HEK293 (cell line): Measurements from ENCODE around the gene EXD3.
A peak's percentile ranks its signal among the peaks of the same experiment; 100 is the strongest.

Source experiments
- ATF2 ChIP-seq: fragments of 450-650 bp; formaldehyde crosslinking; IDR thresholded peaks from 2 replicates; pipeline ENCODE4 v1.5.1; 2016; ENCODE audit warnings: missing biosample characterization, missing genetic modification characterization, low read depth
- BCL11B ChIP-seq: fragments of 450-650 bp; formaldehyde crosslinking; IDR thresholded peaks from 2 replicates; pipeline ENCODE4 v1.5.1; 2016; ENCODE audit warnings: low read depth, missing biosample characterization, missing genetic modification characterization
- GLI2 ChIP-seq: fragments of 450-650 bp; formaldehyde crosslinking; IDR thresholded peaks from 2 replicates; pipeline ENCODE4; 2017; ENCODE audit warnings: missing biosample characterization, missing genetic modification characterization, low read depth, borderline replicate concordance
- GLIS2 ChIP-seq: fragments of 450-650 bp; formaldehyde crosslinking; IDR thresholded peaks from 2 replicates; pipeline ENCODE4 v1.5.1; 2016; ENCODE audit warnings: missing biosample characterization, missing genetic modification characterization
- HIC1 ChIP-seq: fragments of 450-650 bp; formaldehyde crosslinking; IDR thresholded peaks from 2 replicates; pipeline ENCODE4 v1.5.1; 2016; ENCODE audit warnings: missing biosample characterization, missing genetic modification characterization
- KLF9 ChIP-seq: fragments of 450-650 bp; formaldehyde crosslinking; IDR thresholded peaks from 2 replicates; pipeline ENCODE4 v1.5.1; 2016; ENCODE audit warnings: missing biosample characterization, missing genetic modification characterization, low read depth
- OSR2 ChIP-seq: fragments of 450-650 bp; formaldehyde crosslinking; IDR thresholded peaks from 2 replicates; pipeline ENCODE4 v1.5.1; 2016; ENCODE audit warnings: missing biosample characterization, missing genetic modification characterization
- OVOL3 ChIP-seq: fragments of 450-650 bp; formaldehyde crosslinking; IDR thresholded peaks from 2 replicates; pipeline ENCODE4 v1.5.1; 2016; ENCODE audit warnings: missing biosample characterization, missing genetic modification characterization
- SP7 ChIP-seq: fragments of 450-650 bp; formaldehyde crosslinking; IDR thresholded peaks from 2 replicates; pipeline ENCODE4 v1.5.1; 2016; ENCODE audit warnings: missing biosample characterization, missing genetic modification characterization
- ZBTB20 ChIP-seq: fragments of 450-650 bp; formaldehyde crosslinking; IDR thresholded peaks from 2 replicates; pipeline ENCODE4 v1.5.1; 2016; ENCODE audit warnings: missing biosample characterization, missing genetic modification characterization
- ZFP3 ChIP-seq: fragments of 450-650 bp; formaldehyde crosslinking; IDR thresholded peaks from 2 replicates; pipeline ENCODE4 v1.5.1; 2016; ENCODE audit warnings: low read depth, missing biosample characterization, missing genetic modification characterization
- ZIC2 ChIP-seq: fragments of 450-650 bp; formaldehyde crosslinking; IDR thresholded peaks from 2 replicates; pipeline ENCODE4 v1.5.1; 2016; ENCODE audit warnings: missing biosample characterization, missing genetic modification characterization
- ZNF23 ChIP-seq: fragments of 450-650 bp; formaldehyde crosslinking; IDR thresholded peaks from 2 replicates; pipeline ENCODE4 v1.5.1; 2016; ENCODE audit warnings: missing biosample characterization, missing genetic modification characterization, borderline replicate concordance
- ZNF341 ChIP-seq: fragments of 450-650 bp; formaldehyde crosslinking; IDR thresholded peaks from 2 replicates; pipeline ENCODE4; 2016; ENCODE audit warnings: low read depth, missing biosample characterization, missing genetic modification characterization
- ZNF354C ChIP-seq: fragments of 450-650 bp; formaldehyde crosslinking; IDR thresholded peaks from 2 replicates; pipeline ENCODE4 v1.5.1; 2016; ENCODE audit warnings: missing biosample characterization, missing genetic modification characterization, low read depth, borderline replicate concordance
- ZNF473 ChIP-seq: fragments of 450-650 bp; formaldehyde crosslinking; IDR thresholded peaks from 2 replicates; pipeline ENCODE4 v1.5.1; 2017; ENCODE audit warnings: missing biosample characterization, missing genetic modification characterization
- ZNF530 ChIP-seq: fragments of 450-650 bp; formaldehyde crosslinking; IDR thresholded peaks from 2 replicates; pipeline ENCODE4 v1.5.1; 2016; ENCODE audit warnings: low read depth, missing biosample characterization, missing genetic modification characterization
- ZNF555 ChIP-seq: fragments of 450-650 bp; formaldehyde crosslinking; conservative IDR thresholded peaks from 2 replicates; pipeline ENCODE4 v1.5.1; 2017; ENCODE audit warnings: missing biosample characterization, mild to moderate bottlenecking, missing genetic modification characterization, inconsistent platforms
- ZNF654 ChIP-seq: fragments of 450-650 bp; formaldehyde crosslinking; IDR thresholded peaks from 2 replicates; pipeline ENCODE4 v1.5.1; 2016; ENCODE audit warnings: low read depth, missing biosample characterization, missing genetic modification characterization
- ZNF677 ChIP-seq: fragments of 450-650 bp; IDR thresholded peaks from 2 replicates; pipeline ENCODE4 v1.5.0; 2018; ENCODE audit warnings: missing biosample characterization, mild to moderate bottlenecking, missing genetic modification characterization, moderate library complexity
- ZNF768 ChIP-seq: fragments of 450-650 bp; formaldehyde crosslinking; IDR thresholded peaks from 2 replicates; pipeline ENCODE4 v1.5.1; 2018; ENCODE audit warnings: missing biosample characterization, mild to moderate bottlenecking, missing genetic modification characterization
- ZSCAN23 ChIP-seq: fragments of 450-650 bp; formaldehyde crosslinking; IDR thresholded peaks from 2 replicates; pipeline ENCODE4 v1.5.1; 2016; ENCODE audit warnings: missing biosample characterization, missing genetic modification characterization
- TF ChIP-seq, protein P1 (sequence below): fragments of 450-650 bp; formaldehyde crosslinking; IDR thresholded peaks from 2 replicates; pipeline ENCODE4 v1.5.1; 2016; ENCODE audit warnings: missing biosample characterization, missing genetic modification characterization
- TF ChIP-seq, protein P2 (sequence below): fragments of 450-650 bp; formaldehyde crosslinking; IDR thresholded peaks from 2 replicates; pipeline ENCODE4 v1.5.1; 2016; ENCODE audit warnings: missing biosample characterization, missing genetic modification characterization
- TF ChIP-seq, protein P3 (sequence below): fragments of 450-650 bp; formaldehyde crosslinking; IDR thresholded peaks from 2 replicates; pipeline ENCODE4 v1.5.1; 2016; ENCODE audit warnings: missing biosample characterization, missing genetic modification characterization
- TF ChIP-seq, protein P4 (sequence below): fragments of 450-650 bp; formaldehyde crosslinking; IDR thresholded peaks from 2 replicates; pipeline ENCODE4 v1.5.1; 2016; ENCODE audit warnings: missing biosample characterization, missing genetic modification characterization
- TF ChIP-seq, protein P5 (sequence below): fragments of 450-650 bp; formaldehyde crosslinking; IDR thresholded peaks from 2 replicates; pipeline ENCODE4 v1.5.1; 2016; ENCODE audit warnings: missing biosample characterization, missing genetic modification characterization, low read depth

Gene EXD3

DNA sequence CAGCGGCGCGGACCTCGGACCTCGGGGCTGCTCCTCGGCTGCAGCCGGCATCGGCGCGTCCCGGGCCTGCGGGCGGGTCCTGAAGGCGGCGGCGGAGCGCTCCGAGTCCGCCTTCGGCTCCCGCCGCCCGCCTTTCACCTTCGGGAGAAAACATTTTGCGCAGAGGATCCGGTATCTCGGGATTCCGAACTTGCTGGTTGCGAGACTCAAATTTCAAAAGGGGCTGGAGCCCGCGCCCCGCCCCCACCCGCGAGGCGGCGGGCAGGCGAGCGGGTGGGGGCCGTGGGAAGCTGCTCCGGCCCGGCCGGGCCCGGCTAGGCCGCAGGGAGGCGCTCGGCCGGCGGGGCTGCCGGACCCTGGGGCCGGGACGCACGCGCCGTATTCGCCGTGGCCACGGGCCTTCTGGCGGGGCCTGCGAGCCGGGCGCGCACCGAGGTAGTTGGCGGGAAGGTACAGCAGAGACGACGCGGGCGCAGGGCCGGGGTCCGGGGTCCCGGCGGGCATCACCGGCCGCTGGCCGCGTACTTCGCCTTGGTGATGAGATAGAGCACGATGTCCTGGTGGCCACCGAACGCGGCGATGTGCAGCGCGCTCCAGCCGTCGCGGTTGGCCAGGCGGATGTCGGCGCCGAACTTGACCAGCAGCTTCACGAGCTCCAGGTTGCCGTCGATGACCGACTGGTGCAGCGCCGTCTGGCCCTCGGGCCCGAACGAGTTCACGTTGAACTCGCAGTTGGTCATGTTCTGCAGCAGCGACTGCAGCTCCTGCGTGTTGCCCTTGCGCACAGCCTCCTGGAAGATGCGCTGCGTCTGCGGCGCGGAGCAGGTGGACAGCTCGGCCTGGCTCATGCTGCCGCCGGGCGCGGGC, 121.6 kb downstream of the EXD3 start (continued):
- TF ChIP-seq ZNF354C (tag by site-specific recombination) (no peak), ZNF654 (tag by site-specific recombination) (no peak), GLI2 (tag by site-specific recombination) (no peak), ZIC2 (tag by site-specific recombination) (no peak), ZFP3 (tag by site-specific recombination) (no peak), ZNF768 (tag by site-specific recombination) (no peak; the same call in 1 of the 2 replicates), KLF9 (tag by site-specific recombination) (no peak), ZNF530 (tag by site-specific recombination) (no peak), ZNF555 (no peak), OVOL3 (tag by site-specific recombination) (no peak), ZNF341 (tag by site-specific recombination) (no peak), ZSCAN23 (no peak), BCL11B (tag by site-specific recombination) (peak; percentile 80; the same call in 1 of the 2 replicates), HIC1 (tag by site-specific recombination) (no peak), ZNF473 (no peak), ZNF677 (tag by site-specific recombination) (no peak), GLIS2 (tag by site-specific recombination) (no peak), ZNF23 (tag by site-specific recombination) (no peak), ATF2 (tag by site-specific recombination) (no peak), OSR2 (tag by site-specific recombination) (no peak), SP7 (tag by site-specific recombination) (peak; percentile 53), ZBTB20 (peak; percentile 66)
- TF ChIP-seq, protein P1, sequence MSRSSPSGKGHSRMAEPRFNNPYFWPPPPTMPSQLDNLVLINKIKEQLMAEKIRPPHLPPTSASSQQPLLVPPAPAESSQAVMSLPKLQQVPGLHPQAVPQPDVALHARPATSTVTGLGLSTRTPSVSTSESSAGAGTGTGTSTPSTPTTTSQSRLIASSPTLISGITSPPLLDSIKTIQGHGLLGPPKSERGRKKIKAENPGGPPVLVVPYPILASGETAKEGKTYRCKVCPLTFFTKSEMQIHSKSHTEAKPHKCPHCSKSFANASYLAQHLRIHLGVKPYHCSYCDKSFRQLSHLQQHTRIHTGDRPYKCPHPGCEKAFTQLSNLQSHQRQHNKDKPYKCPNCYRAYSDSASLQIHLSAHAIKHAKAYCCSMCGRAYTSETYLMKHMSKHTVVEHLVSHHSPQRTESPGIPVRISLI (tag by site-specific recombination), result no peak
- TF ChIP-seq, protein P2, sequence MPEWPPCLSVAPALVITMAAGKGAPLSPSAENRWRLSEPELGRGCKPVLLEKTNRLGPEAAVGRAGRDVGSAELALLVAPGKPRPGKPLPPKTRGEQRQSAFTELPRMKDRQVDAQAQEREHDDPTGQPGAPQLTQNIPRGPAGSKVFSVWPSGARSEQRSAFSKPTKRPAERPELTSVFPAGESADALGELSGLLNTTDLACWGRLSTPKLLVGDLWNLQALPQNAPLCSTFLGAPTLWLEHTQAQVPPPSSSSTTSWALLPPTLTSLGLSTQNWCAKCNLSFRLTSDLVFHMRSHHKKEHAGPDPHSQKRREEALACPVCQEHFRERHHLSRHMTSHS, result no peak
- TF ChIP-seq, protein P3, sequence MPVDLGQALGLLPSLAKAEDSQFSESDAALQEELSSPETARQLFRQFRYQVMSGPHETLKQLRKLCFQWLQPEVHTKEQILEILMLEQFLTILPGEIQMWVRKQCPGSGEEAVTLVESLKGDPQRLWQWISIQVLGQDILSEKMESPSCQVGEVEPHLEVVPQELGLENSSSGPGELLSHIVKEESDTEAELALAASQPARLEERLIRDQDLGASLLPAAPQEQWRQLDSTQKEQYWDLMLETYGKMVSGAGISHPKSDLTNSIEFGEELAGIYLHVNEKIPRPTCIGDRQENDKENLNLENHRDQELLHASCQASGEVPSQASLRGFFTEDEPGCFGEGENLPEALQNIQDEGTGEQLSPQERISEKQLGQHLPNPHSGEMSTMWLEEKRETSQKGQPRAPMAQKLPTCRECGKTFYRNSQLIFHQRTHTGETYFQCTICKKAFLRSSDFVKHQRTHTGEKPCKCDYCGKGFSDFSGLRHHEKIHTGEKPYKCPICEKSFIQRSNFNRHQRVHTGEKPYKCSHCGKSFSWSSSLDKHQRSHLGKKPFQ, result no peak
- TF ChIP-seq, protein P4, sequence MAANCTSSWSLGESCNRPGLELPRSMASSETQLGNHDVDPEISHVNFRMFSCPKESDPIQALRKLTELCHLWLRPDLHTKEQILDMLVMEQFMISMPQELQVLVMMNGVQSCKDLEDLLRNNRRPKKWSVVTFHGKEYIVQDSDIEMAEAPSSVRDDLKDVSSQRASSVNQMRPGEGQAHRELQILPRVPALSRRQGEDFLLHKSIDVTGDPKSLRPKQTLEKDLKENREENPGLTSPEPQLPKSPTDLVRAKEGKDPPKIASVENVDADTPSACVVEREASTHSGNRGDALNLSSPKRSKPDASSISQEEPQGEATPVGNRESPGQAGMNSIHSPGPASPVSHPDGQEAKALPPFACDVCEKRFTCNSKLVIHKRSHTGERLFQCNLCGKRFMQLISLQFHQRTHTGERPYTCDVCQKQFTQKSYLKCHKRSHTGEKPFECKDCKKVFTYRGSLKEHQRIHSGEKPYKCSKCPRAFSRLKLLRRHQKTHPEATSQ (tag by site-specific recombination), result peak; percentile 80
- TF ChIP-seq, protein P5, sequence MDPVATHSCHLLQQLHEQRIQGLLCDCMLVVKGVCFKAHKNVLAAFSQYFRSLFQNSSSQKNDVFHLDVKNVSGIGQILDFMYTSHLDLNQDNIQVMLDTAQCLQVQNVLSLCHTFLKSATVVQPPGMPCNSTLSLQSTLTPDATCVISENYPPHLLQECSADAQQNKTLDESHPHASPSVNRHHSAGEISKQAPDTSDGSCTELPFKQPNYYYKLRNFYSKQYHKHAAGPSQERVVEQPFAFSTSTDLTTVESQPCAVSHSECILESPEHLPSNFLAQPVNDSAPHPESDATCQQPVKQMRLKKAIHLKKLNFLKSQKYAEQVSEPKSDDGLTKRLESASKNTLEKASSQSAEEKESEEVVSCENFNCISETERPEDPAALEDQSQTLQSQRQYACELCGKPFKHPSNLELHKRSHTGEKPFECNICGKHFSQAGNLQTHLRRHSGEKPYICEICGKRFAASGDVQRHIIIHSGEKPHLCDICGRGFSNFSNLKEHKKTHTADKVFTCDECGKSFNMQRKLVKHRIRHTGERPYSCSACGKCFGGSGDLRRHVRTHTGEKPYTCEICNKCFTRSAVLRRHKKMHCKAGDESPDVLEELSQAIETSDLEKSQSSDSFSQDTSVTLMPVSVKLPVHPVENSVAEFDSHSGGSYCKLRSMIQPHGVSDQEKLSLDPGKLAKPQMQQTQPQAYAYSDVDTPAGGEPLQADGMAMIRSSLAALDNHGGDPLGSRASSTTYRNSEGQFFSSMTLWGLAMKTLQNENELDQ, result no peak
